ENCODE results near the gene TSPO2. TPM values are rescaled to one million over a fixed set of nuclear protein-coding genes. Genes with fewer than 3 reads are reported as not detected.

TSPO2 gene
- total and polyA plus RNA-seq, 2 donors (not counting 3 experiments of a cell fraction or from before 2014, with no cell fraction given): not detected

DNA sequence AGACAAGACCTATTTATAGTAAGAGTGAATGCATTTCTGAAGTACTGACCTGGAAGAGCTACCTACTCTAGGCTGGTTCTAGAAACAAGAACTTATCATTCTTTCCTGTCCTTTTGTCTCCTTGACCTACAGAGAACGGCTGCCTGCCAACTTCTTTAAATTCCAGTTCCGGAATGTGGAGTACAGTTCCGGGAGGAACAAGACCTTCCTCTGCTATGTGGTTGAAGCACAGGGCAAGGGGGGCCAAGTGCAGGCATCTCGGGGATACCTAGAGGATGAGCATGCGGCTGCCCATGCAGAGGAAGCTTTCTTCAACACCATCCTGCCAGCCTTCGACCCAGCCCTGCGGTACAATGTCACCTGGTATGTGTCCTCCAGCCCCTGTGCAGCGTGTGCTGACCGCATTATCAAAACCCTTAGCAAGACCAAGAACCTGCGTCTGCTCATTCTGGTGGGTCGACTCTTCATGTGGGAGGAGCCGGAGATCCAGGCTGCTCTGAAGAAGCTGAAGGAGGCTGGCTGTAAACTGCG, 19.0 kb downstream of the TSPO2 start:
- TF ChIP-seq, protein P1, sequence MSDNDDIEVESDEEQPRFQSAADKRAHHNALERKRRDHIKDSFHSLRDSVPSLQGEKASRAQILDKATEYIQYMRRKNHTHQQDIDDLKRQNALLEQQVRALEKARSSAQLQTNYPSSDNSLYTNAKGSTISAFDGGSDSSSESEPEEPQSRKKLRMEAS (IDR thresholded peaks at IDR 0.05; ENCODE audit: insufficient read depth, insufficient read length): no peak
- no peak for TF ChIP-seq GATA2 (IDR thresholded peaks at IDR 0.05; ENCODE audit: insufficient read depth, insufficient read length, low read depth, low read length)
- no peak for TF ChIP-seq JUN (IDR thresholded peaks at IDR 0.05; ENCODE audit: borderline replicate concordance, insufficient read depth, insufficient read length, low read depth)
- TF ChIP-seq, protein P2, sequence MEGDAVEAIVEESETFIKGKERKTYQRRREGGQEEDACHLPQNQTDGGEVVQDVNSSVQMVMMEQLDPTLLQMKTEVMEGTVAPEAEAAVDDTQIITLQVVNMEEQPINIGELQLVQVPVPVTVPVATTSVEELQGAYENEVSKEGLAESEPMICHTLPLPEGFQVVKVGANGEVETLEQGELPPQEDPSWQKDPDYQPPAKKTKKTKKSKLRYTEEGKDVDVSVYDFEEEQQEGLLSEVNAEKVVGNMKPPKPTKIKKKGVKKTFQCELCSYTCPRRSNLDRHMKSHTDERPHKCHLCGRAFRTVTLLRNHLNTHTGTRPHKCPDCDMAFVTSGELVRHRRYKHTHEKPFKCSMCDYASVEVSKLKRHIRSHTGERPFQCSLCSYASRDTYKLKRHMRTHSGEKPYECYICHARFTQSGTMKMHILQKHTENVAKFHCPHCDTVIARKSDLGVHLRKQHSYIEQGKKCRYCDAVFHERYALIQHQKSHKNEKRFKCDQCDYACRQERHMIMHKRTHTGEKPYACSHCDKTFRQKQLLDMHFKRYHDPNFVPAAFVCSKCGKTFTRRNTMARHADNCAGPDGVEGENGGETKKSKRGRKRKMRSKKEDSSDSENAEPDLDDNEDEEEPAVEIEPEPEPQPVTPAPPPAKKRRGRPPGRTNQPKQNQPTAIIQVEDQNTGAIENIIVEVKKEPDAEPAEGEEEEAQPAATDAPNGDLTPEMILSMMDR (IDR thresholded peaks at IDR 0.05; ENCODE audit: extremely low read depth in 1 of 2, insufficient read depth in 1 of 2, low read depth in 1 of 2, low read length in 2 of 2): no peak
- no peak for TF ChIP-seq POLR2A (IDR thresholded peaks at IDR 0.05; ENCODE audit: low read depth, low read length)
- TF ChIP-seq MYC (IDR thresholded peaks at IDR 0.05; ENCODE audit: low read depth, low read length): no peak
- TF ChIP-seq FOS (IDR thresholded peaks at IDR 0.05; ENCODE audit: borderline replicate concordance, insufficient read depth, low read length): no peak
- TF ChIP-seq POLR2AphosphoS5 (IDR thresholded peaks at IDR 0.05; ENCODE audit: insufficient read depth, low read depth, low read length): no peak
- TF ChIP-seq EZH2 (IDR thresholded peaks at IDR 0.05; ENCODE audit: borderline replicate concordance, low read depth, low read length, severe bottlenecking): no peak
- Histone ChIP-seq H3K9ac (replicated peaks; ENCODE audit: extremely low read depth, insufficient read depth, low read length) (no peak overlapping the region), H3K4me1 (ENCODE audit: control insufficient read depth, extremely low read depth, insufficient read depth, low read length) (peaks cover 5% of the 10 kb centered on the region), H3K9me3 (replicated peaks; ENCODE audit: control insufficient read depth, insufficient read depth, low read length) (no peaks in the 10 kb centered on the region), H3K4me3 (replicated peaks in 1 of 3; ENCODE audit: insufficient read depth in 1 of 3, low read depth in 1 of 3, low read length in 3 of 3) (no peak overlapping the region), H2AFZ (ENCODE audit: low read depth, low read length) (no peak overlapping the region), H3K9me1 (replicated peaks; ENCODE audit: control insufficient read depth, extremely low read depth, insufficient read depth, low read length) (no peaks in the 10 kb centered on the region), H3K36me3 (ENCODE audit: control insufficient read depth in 2 of 2, extremely low read depth in 1 of 2, insufficient read depth in 2 of 2, low read length in 2 of 2) (no peaks in the 10 kb centered on the region), H4K20me1 (replicated peaks; ENCODE audit: control insufficient read depth, extremely low read depth, insufficient read depth, low read length) (no peaks in the 10 kb centered on the region), H3K27me3 (ENCODE audit: control insufficient read depth in 2 of 2, insufficient read depth in 2 of 2, low read length in 2 of 2) (no peaks in the 10 kb centered on the region), H3K4me2 (ENCODE audit: insufficient read depth, low read length) (no peak overlapping the region), H3K79me2 (ENCODE audit: control insufficient read depth, insufficient read depth, low read length) (no peaks in the 10 kb centered on the region), H3K27ac (ENCODE audit: insufficient read depth, low read depth, low read length) (no peak overlapping the region)
- intact Hi-C loops (cut with micrococcal nuclease) (no loop called here), dilution Hi-C loops (cut with MboI; ENCODE audit: extremely low pct_ligation_motif_present, low sequenced_read_pairs) (no loop called here)
- DNase-seq (ENCODE audit: low read depth, low spot score) (no peak), FAIRE-seq (no peak)
- no TSS peak for BruUV-seq (replicated peaks)
- POLR2A ChIA-PET: interaction anchor here (0.7 kb wide), 2 partner anchors 286 to 518 kb away, joined by 6 to 8 read pairs; no protein-coding TSS in a partner anchor
- CTCF ChIA-PET: interaction anchor here (0.6 kb wide), 1 partner anchor 76 kb away, joined by 4 read pairs; no protein-coding TSS in a partner anchor
